ENCODE measurements around the gene RAB27B. TPM values are rescaled to one million over a fixed set of nuclear protein-coding genes. Genes with fewer than 3 reads are reported as not detected.

The RAB27B gene
- total and polyA plus RNA-seq, 4 donors, result under 0.01 to 1.3 (median 0.76) TPM

GRCh38 chr18:54942569-54942968, 114.3 kb downstream of the RAB27B start:
- Histone ChIP-seq H3K36me3 (ENCODE audit: control insufficient read depth in 1 of 2, insufficient read depth in 2 of 2, low read length in 1 of 2) (no peaks in the 10 kb centered on the region), H3K27me3 (ENCODE audit: control insufficient read depth in 1 of 2, insufficient read depth in 2 of 2, low read length in 1 of 2) (no peaks in the 10 kb centered on the region), H3K27ac (ENCODE audit: low read depth in 1 of 2, low read length in 2 of 2) (no peak overlapping the region), H3K4me3 (ENCODE audit: low read length in 2 of 2) (no peak overlapping the region), H3K4me1 (ENCODE audit: control insufficient read depth in 1 of 2, insufficient read depth in 2 of 2, low read length in 2 of 2) (no peaks in the 10 kb centered on the region), H3K9me3 (ENCODE audit: control insufficient read depth, low read length) (no peaks in the 10 kb centered on the region)
- DNase-seq (no peak), ATAC-seq (ENCODE audit: low FRiP score) (no peak)
- intact Hi-C loops (cut with DNase I), result no loop called here
- WGBS, 2 donors, result 80 to 81% methylated on average over 3 of the region's 3 CpGs

Other genes starting within 250 kb of the RAB27B start
- not detected for gene DYNAP, start 237.2 kb upstream of the RAB27B start, total RNA-seq
- not detected for gene DYNAP, start 237.2 kb upstream of the RAB27B start, polyA plus RNA-seq
- gene CCDC68, start 131.0 kb downstream of the RAB27B start, total RNA-seq, result 1 to 10 TPM; 4.4 to 8.3 TPM
- 1 to 10 TPM; 1.9 to 9.4 TPM for gene CCDC68, start 131.0 kb downstream of the RAB27B start, polyA plus RNA-seq